HuH-7.5 (cell line): ENCODE data around the gene TMEM243.

Source experiments
- DNase-seq: peaks from one replicate; pipeline ENCODE4 v3.0.0; 2011; ENCODE audit warnings: low spot score

Gene TMEM243

GRCh38 chr7:87155788-87156187 lies 63.7 kb downstream of the TMEM243 start:
- DNase-seq: no peak

- DNase-seq: no peak
Measured at GRCh38 chr7:87154569-87154968, 65.0 kb downstream of the TMEM243 start.

GRCh38 chr7:87154166-87154565 lies 65.4 kb downstream of the TMEM243 start:
- no peak for DNase-seq

GRCh38 chr7:87152897-87153641 lies 66.5 kb downstream of the TMEM243 start:
- DNase-seq: no peak

GRCh38 chr7:87152112-87152896 lies 67.2 kb downstream of the TMEM243 start, which contains the start of gene DMTF1:
Gene DMTF1 (plus strand): TSS chr7:87152453. CDS start chr7:87164942, 12,489 bp downstream.
- peak; percentile 76 for DNase-seq

GRCh38 chr7:87151729-87152111 lies 67.8 kb downstream of the TMEM243 start:
- no peak for DNase-seq

- DNase-seq: no peak
Measured at GRCh38 chr7:87151002-87151728, 68.4 kb downstream of the TMEM243 start.

- DNase-seq: no peak
Measured at GRCh38 chr7:87148332-87148955, 71.1 kb downstream of the TMEM243 start.

GRCh38 chr7:87147500-87147899 lies 72.0 kb downstream of the TMEM243 start:
- no peak for DNase-seq

- no peak for DNase-seq
Measured at GRCh38 chr7:87146740-87147386, 72.7 kb downstream of the TMEM243 start.
